Mesodermal cell (in vitro differentiated cells): ENCODE data around the gene OAS3.
A peak's percentile ranks its signal among the peaks of the same experiment; 100 is the strongest.

ENCODE experiments used
- H3K27ac ChIP-seq: 2 replicates; pipeline ENCODE4 v1.7.0; 2013; ENCODE audit warnings: mild to moderate bottlenecking, low read depth, low read length, moderate library complexity; ENCODE audit not compliant: severe bottlenecking
- H3K36me3 ChIP-seq: 2 replicates; pipeline ENCODE4 v1.7.1; 2013; ENCODE audit warnings: mild to moderate bottlenecking, low read length, moderate library complexity; ENCODE audit not compliant: control insufficient read depth, insufficient read depth
- H3K4me1 ChIP-seq: one replicate; pipeline ENCODE4 v1.7.1; 2013; ENCODE audit warnings: mild to moderate bottlenecking, low read length; ENCODE audit not compliant: insufficient read depth, control insufficient read depth, poor library complexity, severe bottlenecking
- H3K4me3 ChIP-seq: 2 replicates; pipeline ENCODE4 v1.7.0; 2013; ENCODE audit warnings: low read length, control low read depth, mild to moderate bottlenecking; ENCODE audit not compliant: insufficient read depth, poor library complexity, severe bottlenecking; ENCODE audit errors: extremely low read depth
- H3K9me3 ChIP-seq: 2 replicates; pipeline ENCODE4 v1.7.1; 2013; ENCODE audit warnings: mild to moderate bottlenecking, low read length, moderate library complexity; ENCODE audit not compliant: control insufficient read depth
- WGBS, 2 experiments: methylation state at CpG; one replicate each; pipeline ENCODE4 v1.1.5; 2013; ENCODE audit warnings: missing lambda C conversion rate in 2 of 2; ENCODE audit not compliant: insufficient coverage in 2 of 2; 5-methylcytosine and 5-hydroxymethylcytosine counted together

The OAS3 gene

DNA sequence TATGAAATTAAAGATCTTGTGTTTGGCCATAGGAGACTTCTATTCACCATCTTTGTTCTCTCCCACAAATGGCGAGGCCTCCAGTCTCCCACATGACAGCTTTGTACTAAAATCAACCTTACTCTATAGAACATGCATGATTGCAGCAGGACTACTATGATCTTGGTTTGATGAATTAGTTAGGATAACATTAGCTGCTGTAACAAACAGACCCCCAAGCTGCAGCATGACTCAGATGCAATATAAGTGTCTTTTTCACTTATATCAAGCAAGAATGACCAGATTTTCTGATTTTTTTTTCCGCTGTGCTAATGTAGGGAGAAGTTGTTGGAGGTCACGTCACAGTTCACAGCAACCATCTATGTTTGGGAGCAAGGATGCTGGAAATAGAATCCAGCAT lies 10.8 kb upstream of the OAS3 start:
- WGBS, 2 experiments, result no CpG with 5 or more reads among the region's 3 CpGs
- Histone ChIP-seq H3K4me3 (no peak overlapping the region), H3K36me3 (no peaks in the 10 kb centered on the region), H3K4me1 (no peaks in the 10 kb centered on the region), H3K9me3 (no peaks in the 10 kb centered on the region), H3K27ac (no peak overlapping the region)

GRCh38 chr12:112927925-112928324 lies 10.3 kb upstream of the OAS3 start:
- no peak overlapping the region for H3K27ac ChIP-seq
- no peaks in the 10 kb centered on the region for H3K4me1 ChIP-seq
- no peak overlapping the region for H3K4me3 ChIP-seq
- no peaks in the 10 kb centered on the region for H3K36me3 ChIP-seq
- 89 to 100% methylated on average over 1 of the region's 2 CpGs for WGBS, 2 experiments
- no peaks in the 10 kb centered on the region for H3K9me3 ChIP-seq

GRCh38 chr12:112928978-112929377 lies 9.3 kb upstream of the OAS3 start:
- no peak overlapping the region for H3K27ac ChIP-seq
- 77 to 80% methylated on average over 1 of the region's 1 CpG for WGBS, 2 experiments
- H3K4me1 ChIP-seq, result no peaks in the 10 kb centered on the region
- H3K4me3 ChIP-seq, result no peak overlapping the region
- no peaks in the 10 kb centered on the region for H3K9me3 ChIP-seq
- no peaks in the 10 kb centered on the region for H3K36me3 ChIP-seq

DNA sequence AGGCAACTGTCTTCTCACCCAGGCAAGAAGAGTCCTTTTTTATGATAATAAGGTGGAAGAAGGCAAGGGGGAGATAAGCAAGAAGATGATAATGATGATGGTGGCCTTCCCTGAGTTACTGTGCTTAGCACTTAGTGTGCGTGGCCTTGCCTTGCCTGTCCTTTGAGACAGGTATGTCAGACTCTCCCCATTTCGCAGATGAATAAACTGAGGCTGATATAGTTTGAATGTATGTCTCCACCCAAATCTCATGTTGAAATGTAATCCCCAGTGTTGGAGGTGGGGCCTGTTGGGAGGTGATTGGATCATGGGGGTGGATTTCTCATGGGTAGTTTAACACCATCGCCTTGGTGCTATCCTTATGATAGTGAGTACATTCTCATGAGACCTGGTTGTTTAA lies 8.6 kb upstream of the OAS3 start:
- Histone ChIP-seq H3K4me3 (no peak overlapping the region), H3K9me3 (no peaks in the 10 kb centered on the region), H3K27ac (no peak overlapping the region), H3K36me3 (no peaks in the 10 kb centered on the region), H3K4me1 (no peaks in the 10 kb centered on the region)
- WGBS, 2 experiments, result 88 to 100% methylated on average over 1 to 3 of the region's 3 CpGs

DNA sequence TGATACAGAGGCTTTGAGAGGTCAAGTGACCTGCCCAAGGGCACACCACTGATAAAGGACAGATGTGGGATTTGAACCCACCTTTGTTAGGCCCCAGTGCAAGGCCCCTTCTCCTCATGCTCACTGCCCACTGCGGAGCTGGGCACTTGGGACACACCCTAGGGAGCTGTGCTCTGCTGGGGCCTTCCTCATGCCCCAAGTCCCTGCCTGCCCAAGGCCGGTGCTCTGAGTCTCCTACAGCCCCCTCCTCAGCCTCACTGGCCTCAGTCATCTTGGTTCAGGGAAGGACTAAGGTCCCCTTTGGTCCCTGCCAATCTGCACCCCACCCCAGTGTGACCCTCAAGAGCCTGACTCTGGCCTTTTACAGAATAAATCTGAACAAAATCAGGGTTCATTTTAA lies 7.9 kb upstream of the OAS3 start:
- no peaks in the 10 kb centered on the region for H3K36me3 ChIP-seq
- WGBS, 2 experiments, result 94 to 100% methylated on average over 1 to 2 of the region's 2 CpGs

GRCh38 chr12:112932485-112933128 lies 5.7 kb upstream of the OAS3 start:
- Histone ChIP-seq H3K9me3 (no peaks in the 10 kb centered on the region), H3K4me3 (no peak overlapping the region), H3K36me3 (no peaks in the 10 kb centered on the region), H3K4me1 (no peaks in the 10 kb centered on the region), H3K27ac (no peak overlapping the region)
- 55 to 75% methylated on average over 4 to 5 of the region's 6 CpGs for WGBS, 2 experiments

More for the DNA sequence above, 7.9 kb upstream of the OAS3 start:
- no peak overlapping the region for H3K4me3 ChIP-seq
- no peak overlapping the region for H3K27ac ChIP-seq
- no peaks in the 10 kb centered on the region for H3K4me1 ChIP-seq
- no peaks in the 10 kb centered on the region for H3K9me3 ChIP-seq

GRCh38 chr12:112933129-112933505 lies 5.2 kb upstream of the OAS3 start:
- Histone ChIP-seq H3K4me3 (no peak overlapping the region), H3K36me3 (no peaks in the 10 kb centered on the region), H3K4me1 (no peaks in the 10 kb centered on the region), H3K9me3 (no peaks in the 10 kb centered on the region), H3K27ac (no peak overlapping the region)
- WGBS, 2 experiments, result 100% methylated on average over 1 of the region's 2 CpGs

- no peaks in the 10 kb centered on the region for H3K36me3 ChIP-seq
- no peak overlapping the region for H3K27ac ChIP-seq
- H3K9me3 ChIP-seq, result no peaks in the 10 kb centered on the region
- H3K4me3 ChIP-seq, result no peak overlapping the region
- no peaks in the 10 kb centered on the region for H3K4me1 ChIP-seq
- 50 to 83% methylated on average over 1 of the region's 1 CpG for WGBS, 2 experiments
Measured at GRCh38 chr12:112936264-112936663, 2.0 kb upstream of the OAS3 start.

DNA sequence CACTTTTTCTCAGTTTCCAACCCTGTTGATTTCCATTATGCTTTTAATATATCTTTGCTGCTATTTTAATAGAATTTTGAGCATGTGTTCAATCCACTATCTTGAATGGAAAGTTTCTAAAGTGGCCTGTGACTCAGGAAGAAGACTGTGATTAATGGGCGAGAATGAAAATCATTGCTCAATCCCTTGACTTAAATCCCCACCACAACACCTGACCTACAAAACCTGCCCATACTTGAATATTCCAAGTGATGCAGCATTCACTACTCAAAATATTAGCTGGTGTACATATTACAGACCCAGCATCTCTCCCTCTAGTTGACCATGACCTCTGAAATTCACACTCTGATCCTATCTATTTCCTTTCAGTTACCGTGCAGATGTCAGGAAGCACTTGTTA lies 1.3 kb upstream of the OAS3 start:
- no peaks in the 10 kb centered on the region for H3K36me3 ChIP-seq
- 80 to 100% methylated on average over 1 of the region's 2 CpGs for WGBS, 2 experiments
- H3K9me3 ChIP-seq, result no peaks in the 10 kb centered on the region
- no peak overlapping the region for H3K4me3 ChIP-seq
- no peaks in the 10 kb centered on the region for H3K4me1 ChIP-seq
- H3K27ac ChIP-seq, result no peak overlapping the region

- no peaks in the 10 kb centered on the region for H3K4me1 ChIP-seq
- H3K4me3 ChIP-seq, result peak overlapping the region; percentile 33
- H3K9me3 ChIP-seq, result no peaks in the 10 kb centered on the region
- WGBS, 2 experiments, result 69 to 74% methylated on average over 7 to 9 of the region's 11 CpGs
- H3K36me3 ChIP-seq, result no peaks in the 10 kb centered on the region
- H3K27ac ChIP-seq, result no peak overlapping the region
Measured at GRCh38 chr12:112938751-112939150, 477 bp downstream of the OAS3 start.

- Histone ChIP-seq H3K36me3 (no peaks in the 10 kb centered on the region), H3K4me3 (no peak overlapping the region), H3K4me1 (no peaks in the 10 kb centered on the region), H3K27ac (no peak overlapping the region), H3K9me3 (no peaks in the 10 kb centered on the region)
- 65 to 86% methylated on average over 5 of the region's 7 CpGs for WGBS, 2 experiments
Measured at GRCh38 chr12:112939761-112940381, 1.6 kb downstream of the OAS3 start.
